ENCODE results near the gene USP12.

DNA sequence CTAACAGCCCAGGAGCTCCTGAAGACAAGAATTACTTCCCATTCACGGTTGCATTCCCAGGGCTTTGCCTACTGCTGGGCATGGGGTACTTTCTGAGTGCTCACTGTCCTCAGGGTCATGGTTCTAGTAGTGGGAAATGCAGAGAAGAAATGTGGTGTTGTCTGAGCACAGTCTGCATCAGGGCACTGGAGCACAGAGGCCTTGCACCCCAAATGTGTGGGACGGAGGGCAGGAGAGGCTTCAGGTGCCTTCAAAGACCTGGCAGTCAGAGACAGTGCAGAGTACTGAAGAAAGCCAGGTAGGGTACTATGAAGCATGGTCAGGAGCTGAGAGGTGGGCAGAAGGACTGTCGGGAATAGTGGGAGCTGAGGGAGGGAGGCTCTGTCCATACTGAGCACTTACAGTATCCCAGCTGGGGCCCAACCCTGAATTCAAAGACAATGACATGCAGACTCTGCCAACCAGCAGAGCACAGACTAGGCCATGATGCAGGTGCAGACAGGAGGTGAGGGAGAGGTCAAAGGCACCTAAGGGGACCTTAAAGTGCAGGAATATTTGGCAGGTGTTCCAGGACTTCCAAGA lies 144.4 kb downstream of the USP12 start:
- TF ChIP-seq, protein P1, sequence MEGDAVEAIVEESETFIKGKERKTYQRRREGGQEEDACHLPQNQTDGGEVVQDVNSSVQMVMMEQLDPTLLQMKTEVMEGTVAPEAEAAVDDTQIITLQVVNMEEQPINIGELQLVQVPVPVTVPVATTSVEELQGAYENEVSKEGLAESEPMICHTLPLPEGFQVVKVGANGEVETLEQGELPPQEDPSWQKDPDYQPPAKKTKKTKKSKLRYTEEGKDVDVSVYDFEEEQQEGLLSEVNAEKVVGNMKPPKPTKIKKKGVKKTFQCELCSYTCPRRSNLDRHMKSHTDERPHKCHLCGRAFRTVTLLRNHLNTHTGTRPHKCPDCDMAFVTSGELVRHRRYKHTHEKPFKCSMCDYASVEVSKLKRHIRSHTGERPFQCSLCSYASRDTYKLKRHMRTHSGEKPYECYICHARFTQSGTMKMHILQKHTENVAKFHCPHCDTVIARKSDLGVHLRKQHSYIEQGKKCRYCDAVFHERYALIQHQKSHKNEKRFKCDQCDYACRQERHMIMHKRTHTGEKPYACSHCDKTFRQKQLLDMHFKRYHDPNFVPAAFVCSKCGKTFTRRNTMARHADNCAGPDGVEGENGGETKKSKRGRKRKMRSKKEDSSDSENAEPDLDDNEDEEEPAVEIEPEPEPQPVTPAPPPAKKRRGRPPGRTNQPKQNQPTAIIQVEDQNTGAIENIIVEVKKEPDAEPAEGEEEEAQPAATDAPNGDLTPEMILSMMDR (IDR thresholded peaks at IDR 0.05), result no peak
- no peak for TF ChIP-seq POLR2A (IDR thresholded peaks at IDR 0.05)

Data from thyroid gland (tissue), 4 donors.